ENCODE measurements around the gene CTDSP1.

Gene CTDSP1, protein sequence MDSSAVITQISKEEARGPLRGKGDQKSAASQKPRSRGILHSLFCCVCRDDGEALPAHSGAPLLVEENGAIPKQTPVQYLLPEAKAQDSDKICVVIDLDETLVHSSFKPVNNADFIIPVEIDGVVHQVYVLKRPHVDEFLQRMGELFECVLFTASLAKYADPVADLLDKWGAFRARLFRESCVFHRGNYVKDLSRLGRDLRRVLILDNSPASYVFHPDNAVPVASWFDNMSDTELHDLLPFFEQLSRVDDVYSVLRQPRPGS

GRCh38 chr2:218399391-218400166 is at the start of gene CTDSP1:
Gene CTDSP1, plus strand, starts transcription at chr2:218399868. Its CDS starts 223 bp downstream, at chr2:218400091.
- H3K4me3 Mint-ChIP-seq, result peak within 1 kb of the TSS; percentile 95
- H3K27ac Mint-ChIP-seq, result peak within 1 kb of the TSS; percentile 96
- peak; percentile 79 to 95 for DNase-seq (ENCODE audit: low spot score in 2 of 2)
- ATAC-seq, result peak; percentile 57
- H3K4me1 Mint-ChIP-seq, result peaks cover 68% of the 10 kb centered on the region
- no peaks in the 10 kb centered on the region for H3K9me3 Mint-ChIP-seq
- peaks cover 75% of the 10 kb centered on the region for H3K36me3 Mint-ChIP-seq

DNA sequence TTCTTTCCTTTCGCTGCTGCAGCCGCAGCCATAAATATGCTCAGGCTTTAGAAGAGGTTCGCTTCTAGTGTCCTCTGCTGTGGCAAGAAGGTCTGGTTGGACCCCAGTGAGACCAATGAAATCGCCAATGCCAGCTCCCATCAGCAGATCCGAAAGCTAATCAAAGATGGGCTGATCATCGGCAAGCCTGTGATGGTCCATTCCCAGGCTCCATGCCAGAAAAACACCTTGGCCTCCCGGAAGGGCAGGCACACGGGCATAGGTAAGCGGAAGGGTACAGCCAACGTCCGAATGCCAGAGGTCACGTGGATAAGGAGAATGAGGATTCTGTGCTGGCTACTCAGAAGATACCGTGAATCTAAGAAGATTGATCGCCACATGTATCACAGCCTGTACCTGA is 45.6 kb upstream of the CTDSP1 start:
- Mint-ChIP-seq H3K4me3 (no peak overlapping the region), H3K4me1 (no peaks in the 10 kb centered on the region), H3K36me3 (no peaks in the 10 kb centered on the region), H3K27ac (no peak overlapping the region), H3K9me3 (peaks cover 6% of the 10 kb centered on the region)
- DNase-seq (ENCODE audit: low spot score in 2 of 2) (no peak), ATAC-seq (no peak)

DNA sequence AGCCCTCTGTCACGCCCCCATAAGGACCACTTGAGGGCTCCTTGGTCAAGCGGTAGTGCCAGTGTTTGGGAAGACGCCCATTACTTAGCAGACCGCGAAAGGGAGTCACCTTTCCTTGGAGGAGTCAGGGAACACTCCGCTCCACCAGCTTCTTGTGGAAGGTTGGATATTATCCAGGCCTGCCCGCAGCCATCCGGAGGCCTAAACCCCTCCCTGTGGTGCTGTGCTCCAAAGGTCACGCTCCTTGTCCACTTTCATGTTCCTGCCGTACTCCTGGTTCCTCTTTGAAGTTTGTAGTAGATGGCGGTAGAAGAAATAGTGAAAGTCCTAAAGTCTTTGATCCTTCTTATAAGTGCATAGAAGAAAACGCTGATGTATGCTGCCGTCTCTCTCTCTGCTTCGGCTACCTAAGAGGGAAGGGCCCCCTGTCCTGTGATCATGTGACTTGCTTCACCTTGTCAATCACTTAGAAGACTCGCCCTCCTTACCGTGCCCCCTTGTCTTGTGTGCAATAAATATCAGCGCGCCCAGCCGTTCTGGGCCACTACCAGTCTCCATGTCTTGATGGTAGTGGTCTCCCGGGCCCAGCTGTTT is 44.7 kb upstream of the CTDSP1 start:
- Mint-ChIP-seq H3K4me3 (no peak overlapping the region), H3K36me3 (no peaks in the 10 kb centered on the region), H3K9me3 (peaks cover 6% of the 10 kb centered on the region), H3K4me1 (no peaks in the 10 kb centered on the region), H3K27ac (no peak overlapping the region)
- no peak for ATAC-seq
- no peak for DNase-seq (ENCODE audit: low spot score in 2 of 2)

GRCh38 chr2:218357236-218358177 is 42.2 kb upstream of the CTDSP1 start:
- H3K4me3 Mint-ChIP-seq, result no peak overlapping the region
- peaks cover 1% of the 10 kb centered on the region for H3K9me3 Mint-ChIP-seq
- H3K27ac Mint-ChIP-seq, result no peak overlapping the region
- H3K4me1 Mint-ChIP-seq, result no peaks in the 10 kb centered on the region
- ATAC-seq (no peak), DNase-seq (ENCODE audit: low spot score in 2 of 2) (no peak)
- no peaks in the 10 kb centered on the region for H3K36me3 Mint-ChIP-seq

GRCh38 chr2:218360453-218360852 is 39.2 kb upstream of the CTDSP1 start:
- Mint-ChIP-seq H3K4me1 (no peaks in the 10 kb centered on the region), H3K4me3 (no peak overlapping the region), H3K36me3 (no peaks in the 10 kb centered on the region), H3K27ac (no peak overlapping the region), H3K9me3 (no peaks in the 10 kb centered on the region)
- no peak for ATAC-seq
- no peak for DNase-seq (ENCODE audit: low spot score in 2 of 2)

DNA sequence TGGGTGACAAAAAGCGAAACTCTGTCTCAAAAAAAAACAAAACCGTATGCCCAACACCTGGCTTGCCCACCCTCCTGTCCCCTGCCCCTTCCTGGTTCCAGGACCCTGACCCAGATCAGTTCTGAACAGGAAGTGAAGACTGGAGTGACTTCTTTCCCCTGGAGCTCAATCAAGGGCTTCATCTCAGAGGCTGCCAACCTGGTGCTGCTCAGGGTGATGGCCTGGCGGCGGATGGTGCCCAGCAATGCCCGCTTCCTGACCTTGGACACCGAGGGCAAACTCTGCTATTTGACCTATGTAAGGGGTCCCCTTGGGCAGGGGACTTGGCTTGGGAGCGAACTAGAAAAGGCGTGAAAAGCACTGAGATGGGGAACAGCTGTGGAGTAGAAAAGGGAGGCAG is 37.1 kb upstream of the CTDSP1 start:
- H3K36me3 Mint-ChIP-seq, result no peaks in the 10 kb centered on the region
- ATAC-seq, result no peak
- DNase-seq (ENCODE audit: low spot score in 2 of 2), result no peak
- no peaks in the 10 kb centered on the region for H3K9me3 Mint-ChIP-seq
- no peak overlapping the region for H3K4me3 Mint-ChIP-seq
- H3K4me1 Mint-ChIP-seq, result peaks cover 7% of the 10 kb centered on the region
- peak overlapping the region; percentile 52 for H3K27ac Mint-ChIP-seq

DNA sequence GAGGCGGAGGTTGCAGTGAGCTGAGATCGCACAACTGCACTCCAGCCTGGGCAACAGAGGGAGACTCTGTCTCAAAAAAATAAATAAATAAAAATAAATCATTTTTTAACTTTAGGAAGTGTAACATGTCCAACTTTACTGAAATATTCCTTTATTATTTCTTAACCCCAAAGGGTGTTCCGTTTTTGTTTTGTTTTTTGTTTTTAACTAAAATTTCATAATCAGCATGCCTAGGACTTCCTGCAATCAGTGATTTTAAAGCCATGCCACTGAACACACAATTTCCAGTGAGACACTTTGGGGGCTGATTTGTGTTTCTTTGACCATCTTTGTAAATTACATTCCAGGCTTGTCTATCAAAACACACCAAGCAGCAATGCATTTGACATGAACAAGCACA is 35.9 kb upstream of the CTDSP1 start:
- H3K4me3 Mint-ChIP-seq, result no peak overlapping the region
- ATAC-seq (no peak), DNase-seq (ENCODE audit: low spot score in 2 of 2) (no peak)
- no peaks in the 10 kb centered on the region for H3K36me3 Mint-ChIP-seq
- H3K27ac Mint-ChIP-seq, result no peak overlapping the region
- H3K9me3 Mint-ChIP-seq, result no peaks in the 10 kb centered on the region
- H3K4me1 Mint-ChIP-seq, result peaks cover 7% of the 10 kb centered on the region

- no peak overlapping the region for H3K27ac Mint-ChIP-seq
- no peaks in the 10 kb centered on the region for H3K9me3 Mint-ChIP-seq
- H3K36me3 Mint-ChIP-seq, result no peaks in the 10 kb centered on the region
- ATAC-seq, result no peak
- peaks cover 7% of the 10 kb centered on the region for H3K4me1 Mint-ChIP-seq
- no peak overlapping the region for H3K4me3 Mint-ChIP-seq
- DNase-seq (ENCODE audit: low spot score in 2 of 2), result no peak
These were observed 35.5 kb upstream of the CTDSP1 start for GRCh38 chr2:218364196-218364595.

DNA sequence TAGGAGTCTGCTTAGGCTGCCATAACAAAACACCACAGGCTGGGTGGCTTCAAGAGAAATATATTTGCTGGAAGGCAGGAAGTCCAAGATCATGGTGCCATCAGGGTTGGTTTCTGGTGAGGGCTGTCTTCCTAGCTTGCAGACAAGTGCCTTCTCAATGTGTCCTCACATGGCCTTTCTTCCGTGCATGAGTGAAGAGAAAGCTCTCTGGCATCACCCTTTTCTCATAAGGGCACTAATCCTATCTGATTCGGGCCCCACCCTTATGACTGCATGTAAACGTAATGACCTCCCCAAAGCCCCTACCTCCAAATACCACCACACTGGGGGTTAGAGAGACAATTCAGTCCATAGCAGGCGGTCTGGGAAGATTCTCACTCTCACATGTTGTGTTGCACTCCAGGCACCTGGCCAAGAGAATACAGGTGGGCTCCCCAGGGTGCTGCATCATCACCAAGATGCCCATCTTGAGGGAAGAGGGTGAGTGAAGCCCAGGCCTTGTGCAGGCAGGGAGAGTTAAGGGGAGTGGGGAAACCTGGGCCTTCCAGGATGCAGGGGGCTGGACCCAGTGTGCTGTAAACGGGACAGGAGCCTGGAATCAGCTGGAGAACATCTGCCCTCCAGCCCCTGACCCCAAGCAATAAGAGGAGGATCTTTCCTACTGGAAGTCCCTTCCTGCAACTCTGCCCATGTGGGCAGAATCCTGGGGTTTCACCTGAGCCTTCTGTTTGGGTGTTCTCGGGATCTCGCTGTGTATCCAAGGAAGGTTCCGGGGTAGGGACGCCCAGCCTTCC is 32.9 kb upstream of the CTDSP1 start:
- no peaks in the 10 kb centered on the region for H3K36me3 Mint-ChIP-seq
- DNase-seq (ENCODE audit: low spot score in 2 of 2) (no peak), ATAC-seq (no peak)
- H3K9me3 Mint-ChIP-seq, result no peaks in the 10 kb centered on the region
- peak overlapping the region; percentile 74 for H3K4me3 Mint-ChIP-seq
- H3K4me1 Mint-ChIP-seq, result peaks cover 7% of the 10 kb centered on the region
- peak overlapping the region; percentile 94 for H3K27ac Mint-ChIP-seq

GRCh38 chr2:218367415-218368149 is 32.1 kb upstream of the CTDSP1 start:
- ATAC-seq (peak; percentile 94), DNase-seq (ENCODE audit: low spot score in 2 of 2) (peak; percentile 72 to 89)
- Mint-ChIP-seq H3K27ac (peak overlapping the region; percentile 94), H3K4me1 (peaks cover 7% of the 10 kb centered on the region), H3K4me3 (peak overlapping the region; percentile 74), H3K36me3 (no peaks in the 10 kb centered on the region), H3K9me3 (no peaks in the 10 kb centered on the region)

- DNase-seq (ENCODE audit: low spot score in 2 of 2) (no peak), ATAC-seq (no peak)
- Mint-ChIP-seq H3K4me3 (peak overlapping the region; percentile 74), H3K27ac (peak overlapping the region; percentile 94), H3K36me3 (no peaks in the 10 kb centered on the region), H3K4me1 (peaks cover 7% of the 10 kb centered on the region), H3K9me3 (no peaks in the 10 kb centered on the region)
These were observed 31.5 kb upstream of the CTDSP1 start for GRCh38 chr2:218368150-218368528.

DNA sequence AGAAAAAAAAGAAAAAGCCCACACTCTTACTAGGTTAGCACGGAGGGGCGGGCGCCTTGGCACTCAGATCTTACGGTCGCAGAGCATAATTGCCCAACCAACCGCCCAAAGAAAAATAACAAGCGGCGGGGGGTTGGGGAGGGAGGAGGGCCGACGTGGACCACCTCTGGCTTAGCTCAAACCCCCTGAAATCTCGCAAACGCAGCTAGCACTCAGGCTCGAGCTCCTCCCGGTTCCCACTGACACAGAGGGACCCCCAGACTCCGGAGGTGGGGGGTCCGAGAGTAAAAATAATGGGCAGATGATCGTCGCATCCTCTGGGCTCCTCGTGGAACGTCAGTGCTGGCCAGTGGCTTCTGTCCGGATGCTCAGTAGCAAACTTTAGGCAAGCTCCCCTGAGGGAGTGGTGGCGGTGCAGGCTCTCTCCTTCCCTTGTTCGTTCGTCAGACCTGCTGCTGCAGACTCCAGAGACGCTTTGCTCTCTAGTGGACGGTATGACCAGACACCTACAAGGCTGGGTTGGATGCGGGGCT is 31.0 kb upstream of the CTDSP1 start:
- no peak overlapping the region for H3K27ac Mint-ChIP-seq

GRCh38 chr2:218369330-218369729 is 30.3 kb upstream of the CTDSP1 start:
- Mint-ChIP-seq H3K9me3 (no peaks in the 10 kb centered on the region), H3K4me3 (no peak overlapping the region), H3K4me1 (peaks cover 7% of the 10 kb centered on the region), H3K36me3 (no peaks in the 10 kb centered on the region), H3K27ac (no peak overlapping the region)
- ATAC-seq, result no peak
- DNase-seq (ENCODE audit: low spot score in 2 of 2), result no peak

More for the DNA sequence above, 31.0 kb upstream of the CTDSP1 start:
- DNase-seq (ENCODE audit: low spot score in 2 of 2) (no peak), ATAC-seq (no peak)
- no peaks in the 10 kb centered on the region for H3K9me3 Mint-ChIP-seq
- H3K4me1 Mint-ChIP-seq, result peaks cover 7% of the 10 kb centered on the region
- no peaks in the 10 kb centered on the region for H3K36me3 Mint-ChIP-seq
- peak overlapping the region; percentile 74 for H3K4me3 Mint-ChIP-seq
